H1 (cell line): Measurements from ENCODE around the gene ADGRL3. TPM values are rescaled to one million over a fixed set of nuclear protein-coding genes. Genes with fewer than 3 reads are reported as not detected.

ENCODE experiments used
- CTCF ChIA-PET: fragments of 300-600 bp; sonication (Branson Sonifier 250); formaldehyde crosslinking; loops from one replicate; lab custom pipeline; 2021; ENCODE audit not compliant: partially characterized antibody; lab: Charles Lee
- POLR2A ChIA-PET: fragments of 300-600 bp; sonication (Branson Sonifier 250); formaldehyde crosslinking; loops from one replicate; lab custom pipeline; 2021; ENCODE audit warnings: inconsistent platforms; ENCODE audit not compliant: partially characterized antibody; lab: Charles Lee
- DNase-seq, 2 experiments: peaks; one replicate each; pipeline versions ENCODE4 v3.0.0 to v3.0.0-alpha.2; 2010 to 2022; ENCODE audit warnings: low spot score in 2 of 2, low read depth in 1 of 2, mixed read lengths in 1 of 2
- FAIRE-seq: peaks from 2 replicates; lab custom pipeline; 2011; peaks lifted over from hg19 to GRCh38; lab: Jason Lieb, UNC
- H2AFZ ChIP-seq: 2 replicates; pipeline ENCODE4 v1.8.1; 2012; ENCODE audit warnings: low read length, inconsistent platforms
- H2AK5ac ChIP-seq: 2 replicates; pipeline ENCODE4 v1.6.1; 2013; ENCODE audit warnings: low read depth, low read length
- H2BK120ac ChIP-seq: replicated peaks from 2 replicates; pipeline ENCODE3; 2013; ENCODE audit warnings: low read depth, low read length, inconsistent platforms
- H2BK12ac ChIP-seq: 2 replicates; pipeline ENCODE4 v1.6.1; 2013; ENCODE audit warnings: low read depth, low read length
- H2BK15ac ChIP-seq: 2 replicates; pipeline ENCODE4 v1.6.1; 2013; ENCODE audit warnings: low read length
- H2BK20ac ChIP-seq: 2 replicates; pipeline ENCODE4 v1.6.1; 2013; ENCODE audit warnings: low read length
- H2BK5ac ChIP-seq: 2 replicates; pipeline ENCODE4 v1.6.1; 2013; ENCODE audit warnings: low read depth, low read length
- H3K14ac ChIP-seq: 2 replicates; pipeline ENCODE4 v1.6.1; 2013; ENCODE audit warnings: inconsistent platforms; ENCODE audit not compliant: insufficient read length
- H3K18ac ChIP-seq: 2 replicates; pipeline ENCODE4 v1.6.1; 2013; ENCODE audit warnings: low read length; ENCODE audit errors: extremely low read depth
- H3K23ac ChIP-seq: 2 replicates; pipeline ENCODE4 v1.6.1; 2013; ENCODE audit warnings: inconsistent platforms; ENCODE audit not compliant: insufficient read length
- H3K23me2 ChIP-seq: 2 replicates; pipeline ENCODE4 v1.6.1; 2013; ENCODE audit warnings: low read depth, low read length
- H3K27ac ChIP-seq: 2 replicates; pipeline ENCODE4 v1.6.1; 2011; ENCODE audit warnings: low read depth, low read length, inconsistent platforms
- H3K27me3 ChIP-seq, 4 experiments: replicated peaks in 1 of 4; 1 replicate in 1 of 4; 2 replicates in 3 of 4; pipeline versions ENCODE4 v1.6.1 to v1.8.1; 2011 to 2013; ENCODE audit warnings: low read length in 3 of 4, mild to moderate bottlenecking in 3 of 4, inconsistent platforms in 2 of 4, mixed read lengths in 2 of 4, moderate library complexity in 1 of 4; ENCODE audit not compliant: control insufficient read depth in 3 of 4, insufficient read depth in 3 of 4; ENCODE audit errors: extremely low read depth in 1 of 4
- H3K36me3 ChIP-seq, 4 experiments: 2 replicates each; pipeline versions ENCODE4 v1.6.1 to v1.8.1; 2011 to 2013; ENCODE audit warnings: mild to moderate bottlenecking in 4 of 4, low read length in 3 of 4, moderate library complexity in 2 of 4, control low read depth in 1 of 4, inconsistent platforms in 1 of 4; ENCODE audit not compliant: insufficient read depth in 4 of 4, control insufficient read depth in 2 of 4
- H3K4ac ChIP-seq: replicated peaks from 2 replicates; pipeline ENCODE3; 2013; ENCODE audit warnings: low read length, low read depth, mixed read lengths, inconsistent platforms; ENCODE audit not compliant: insufficient read length
- H3K4me1 ChIP-seq, 4 experiments: replicated peaks in 1 of 4; 1 replicate in 1 of 4; 2 replicates in 3 of 4; pipeline versions ENCODE4 v1.6.1 to v1.8.1; 2011 to 2013; ENCODE audit warnings: low read length in 3 of 4, inconsistent platforms in 2 of 4, mixed read lengths in 1 of 4; ENCODE audit not compliant: insufficient read depth in 4 of 4, control insufficient read depth in 3 of 4
- H3K4me2 ChIP-seq, 2 experiments: 2 replicates each; pipeline versions ENCODE4 v1.6.1 to v1.8.1; 2011 to 2013; ENCODE audit warnings: low read depth in 2 of 2, low read length in 2 of 2, control low read depth in 1 of 2, inconsistent platforms in 1 of 2, mild to moderate bottlenecking in 1 of 2; ENCODE audit not compliant: insufficient read depth in 1 of 2
- H3K4me3 ChIP-seq, 4 experiments: fragments of 200-600, 300-600 bp in 1 of 4; sonication (generic), shearing (Covaris generic), sonication (Bioruptor Twin) in 1 of 4; 2 replicates each; pipeline versions ENCODE4 v1.5.1 to v1.8.1; 2011 to 2016; ENCODE audit warnings: low read length in 4 of 4, low read depth in 3 of 4, control low read depth in 2 of 4, inconsistent platforms in 2 of 4, mild to moderate bottlenecking in 2 of 4, mixed read lengths in 1 of 4, moderate library complexity in 1 of 4; ENCODE audit not compliant: insufficient read depth in 2 of 4; ENCODE audit errors: extremely low read depth in 1 of 4
- H3K56ac ChIP-seq: replicated peaks from 2 replicates; pipeline ENCODE3; 2013; ENCODE audit warnings: low read depth, mild to moderate bottlenecking, mixed read lengths, low read length, inconsistent platforms; ENCODE audit not compliant: insufficient read length
- H3K79me1 ChIP-seq: 2 replicates; pipeline ENCODE4 v1.6.1; 2013; ENCODE audit warnings: low read depth, low read length, control low read depth
- H3K79me2 ChIP-seq, 2 experiments: 2 replicates each; pipeline versions ENCODE4 v1.6.1 to v1.8.1; 2012 to 2013; ENCODE audit warnings: low read length in 2 of 2, mild to moderate bottlenecking in 2 of 2, inconsistent platforms in 1 of 2; ENCODE audit not compliant: insufficient read depth in 2 of 2, control insufficient read depth in 1 of 2
- H3K9ac ChIP-seq, 4 experiments: replicated peaks in 1 of 4; 1 replicate in 1 of 4; 2 replicates in 3 of 4; pipeline versions ENCODE4 v1.6.1 to v1.8.1; 2011 to 2013; ENCODE audit warnings: low read depth in 3 of 4, low read length in 3 of 4, control low read depth in 2 of 4, mild to moderate bottlenecking in 2 of 4, moderate library complexity in 2 of 4, inconsistent platforms in 1 of 4; ENCODE audit errors: extremely low read depth in 1 of 4
- H3K9me3 ChIP-seq, 2 experiments: 2 replicates each; pipeline versions ENCODE4 v1.6.1 to v1.8.1; 2012 to 2013; ENCODE audit warnings: mild to moderate bottlenecking in 2 of 2, moderate library complexity in 2 of 2, control low read depth in 1 of 2, inconsistent platforms in 1 of 2, low read depth in 1 of 2, low read length in 1 of 2, mixed read lengths in 1 of 2; ENCODE audit not compliant: insufficient read depth in 2 of 2
- H4K20me1 ChIP-seq, 2 experiments: replicated peaks in 1 of 2; 2 replicates each; pipeline versions ENCODE3 to v1.8.1; 2011 to 2013; ENCODE audit warnings: inconsistent platforms in 2 of 2, low read length in 2 of 2, mild to moderate bottlenecking in 1 of 2; ENCODE audit not compliant: insufficient read depth in 2 of 2, control insufficient read depth in 1 of 2
- H4K5ac ChIP-seq: 2 replicates; pipeline ENCODE4 v1.6.1; 2013; ENCODE audit warnings: low read length, low read depth, mixed read lengths, inconsistent platforms; ENCODE audit not compliant: insufficient read length
- H4K8ac ChIP-seq: 2 replicates; pipeline ENCODE4 v1.8.0; 2013; ENCODE audit warnings: mild to moderate bottlenecking, moderate library complexity, low read length, inconsistent platforms; ENCODE audit not compliant: insufficient read depth; ENCODE audit errors: extremely low read depth
- H4K91ac ChIP-seq: replicated peaks from 2 replicates; pipeline ENCODE3; 2013; ENCODE audit warnings: low read length, mixed read lengths, inconsistent platforms; ENCODE audit not compliant: insufficient read length
- BRCA1 ChIP-seq: IDR thresholded peaks from 2 replicates; pipeline ENCODE4 v1.6.1; 2012; ENCODE audit warnings: low read depth, low read length, improper control_type of control experiment
- CREB1 ChIP-seq: IDR thresholded peaks from 2 replicates; pipeline ENCODE4 v1.6.1; 2012; ENCODE audit warnings: inconsistent platforms
- CTBP2 ChIP-seq: IDR thresholded peaks from 2 replicates; pipeline ENCODE4 v1.7.0; 2011; ENCODE audit warnings: borderline replicate concordance, mild to moderate bottlenecking, moderate library complexity, mixed read lengths, low read length; ENCODE audit not compliant: insufficient read depth, insufficient read length
- EGR1 ChIP-seq: IDR thresholded peaks from 2 replicates; pipeline ENCODE4 v1.6.1; 2011; ENCODE audit warnings: low read depth, low read length, borderline replicate concordance
- EZH2 ChIP-seq: fragments of 200-600 bp; sonication (generic); IDR thresholded peaks from 2 replicates; pipeline ENCODE4 v1.7.1; 2012; ENCODE audit warnings: low read depth, mild to moderate bottlenecking, moderate library complexity, low read length, inconsistent platforms; ENCODE audit not compliant: severe bottlenecking
- GABPA ChIP-seq: IDR thresholded peaks from 2 replicates; pipeline ENCODE4 v1.6.1; 2011; ENCODE audit warnings: mild to moderate bottlenecking, low read length, moderate library complexity, borderline replicate concordance; ENCODE audit not compliant: insufficient read depth
- JUN ChIP-seq: IDR thresholded peaks from 2 replicates; pipeline ENCODE4 v1.6.1; 2011; ENCODE audit warnings: low read depth, mild to moderate bottlenecking, improper control_type of control experiment, low read length
- KDM5A ChIP-seq: fragments of 200-600 bp; IDR thresholded peaks from 2 replicates; pipeline ENCODE4 v1.7.1; 2012; ENCODE audit warnings: mild to moderate bottlenecking, low read length, inconsistent platforms, mixed read lengths
- NANOG ChIP-seq: IDR thresholded peaks from 2 replicates; pipeline ENCODE4 v1.6.1; 2011; ENCODE audit warnings: low read length, low read depth, mild to moderate bottlenecking, inconsistent platforms; ENCODE audit not compliant: insufficient read depth, poor library complexity, severe bottlenecking
- POU5F1 ChIP-seq: IDR thresholded peaks from 2 replicates; pipeline ENCODE4 v1.6.1; 2011; ENCODE audit warnings: low read depth, mild to moderate bottlenecking, low read length, moderate library complexity
- SIX5 ChIP-seq: IDR thresholded peaks from 2 replicates; pipeline ENCODE4 v1.6.1; 2011; ENCODE audit warnings: mild to moderate bottlenecking, low read depth, low read length
- TEAD4 ChIP-seq: IDR thresholded peaks from 2 replicates; pipeline ENCODE4 v1.6.1; 2012; ENCODE audit warnings: low read depth, low read length, inconsistent platforms, mixed read lengths
- WGBS, 2 experiments: shearing (Covaris generic) in 1 of 2; methylation state at CpG; one replicate each; pipeline versions ENCODE4 v1.1.6 to v1.1.7; 2013 to 2015; ENCODE audit warnings: low lambda C conversion rate in 2 of 2, mixed read lengths in 2 of 2, inconsistent platforms in 1 of 2, low coverage in 1 of 2, missing lambda C conversion rate in 1 of 2; ENCODE audit not compliant: insufficient replicate concordance in 2 of 2, insufficient coverage in 1 of 2, insufficient read length in 1 of 2; ENCODE audit errors: extremely low coverage in 1 of 2, missing lambda C conversion rate in 1 of 2; 5-methylcytosine and 5-hydroxymethylcytosine counted together
- polyA plus RNA-seq, 7 experiments: library from polyadenylated mRNA; depleted of rRNA in 3 of 7; stranded (reverse) in 5 of 7; unstranded in 2 of 7; fragments of >200 nt in 5 of 7; fragments of 200-250 nt in 2 of 7; gene quantifications; 1 replicate in 5 of 7; 2 replicates in 1 of 7; 4 replicates in 1 of 7; pipeline versions ENCODE4 v1.2.1 to v1.2.3, GENCODE V29; 2011 to 2013; ENCODE audit warnings: missing spikeins in 2 of 7, mixed read lengths in 2 of 7
- total RNA-seq: library from RNA; stranded (reverse); fragmentation: NEBNext Ultra II Directional; extraction: Animal tissue kit (Norgen Biotek cat#: 25700); gene quantifications from 2 replicates; pipeline ENCODE4 v1.2.1, GENCODE V29; 2021

Gene ADGRL3
- total and polyA plus RNA-seq, 2 of the 8 experiments (the other 6 are each of a cell fraction or from before 2014, with no cell fraction given), result 6.6 to 13.0 TPM

- Histone ChIP-seq H3K4me1 (no peaks in the 10 kb centered on the region; a peak in 1 of 7 replicates), H3K14ac (no peak overlapping the region), H4K20me1 (peaks cover 0 to 1% of the 10 kb centered on the region in 2 experiments), H2BK5ac (no peak overlapping the region), H3K27me3 (no peaks in the 10 kb centered on the region), H3K4me2 (no peak overlapping the region), H3K27ac (no peak overlapping the region), H4K91ac (no peak overlapping the region), H3K23me2 (no peaks in the 10 kb centered on the region), H3K9ac (no peak overlapping the region), H3K4me3 (no peak overlapping the region), H2BK120ac (no peak overlapping the region), H3K18ac (no peak overlapping the region), H3K79me2 (peaks cover 0 to 8% of the 10 kb centered on the region in 2 experiments; a peak in 2 of 4 replicates), H2AFZ (no peak overlapping the region), H3K56ac (no peak overlapping the region), H4K5ac (no peak overlapping the region), H4K8ac (no peak overlapping the region), H3K79me1 (0 out of 2 replicates have a peak, but pooled peaks cover 4% of the 10 kb centered on the region), H3K36me3 (no peaks in the 10 kb centered on the region), H3K23ac (no peak overlapping the region), H2AK5ac (no peak overlapping the region), H3K4ac (no peak overlapping the region), H2BK15ac (no peak overlapping the region), H2BK20ac (no peak overlapping the region), H2BK12ac (no peak overlapping the region), H3K9me3 (no peaks in the 10 kb centered on the region)
- TF ChIP-seq NANOG (no peak), SIX5 (no peak), CREB1 (no peak), EGR1 (no peak), JUN (no peak), POU5F1 (no peak), CTBP2 (no peak), EZH2 (no peak), GABPA (no peak), BRCA1 (no peak), TEAD4 (no peak), KDM5A (no peak)
- DNase-seq, result no peak
- ChIA-PET POLR2A (no interaction called here), CTCF (interaction anchor here (1.0 to 1.4 kb wide), 2 partner anchors 8 to 11 kb away, joined by 3 read pairs; no protein-coding TSS in a partner anchor)
- WGBS, 2 experiments, result 72% methylated on average over 8 of the region's 8 CpGs; no CpG with 5 or more reads in 1 of the 2 experiments
- no peak for FAIRE-seq
Observed at GRCh38 chr4:61248705-61249104, 48.6 kb downstream of the ADGRL3 start.
